OCI-LY7 (cell line): ENCODE results near the gene STARD3.

ENCODE experiments used
- CTCF ChIP-seq: fragments of 200-600 bp; sonication (generic); conservative IDR thresholded peaks from 2 replicates; pipeline ENCODE4 v1.5.1; 2014; ENCODE audit warnings: mild to moderate bottlenecking, antibody characterized with exemption, low read length, moderate library complexity, mixed read lengths
- EZH2phosphoT487 ChIP-seq: fragments of 200-600 bp; sonication (generic); IDR thresholded peaks from 2 replicates; pipeline ENCODE4 v1.6.1; 2018; ENCODE audit warnings: low read depth, borderline replicate concordance, mild to moderate bottlenecking, mixed run types, antibody characterized with exemption, low read length, moderate library complexity, mixed read lengths

- TF ChIP-seq CTCF (no peak), EZH2phosphoT487 (no peak)
Observed at GRCh38 chr17:39703913-39704312, 67.0 kb downstream of the STARD3 start.
